ENCODE measurements around the gene AP1S2. TPM values are rescaled to one million over a fixed set of nuclear protein-coding genes. Genes with fewer than 3 reads are reported as not detected.
"Not testable (repeated sequence)": the region's sequence is repeated elsewhere in the genome, so short reads cannot be mapped to it uniquely, and the experiment has no call there.

The AP1S2 gene
- total RNA-seq, 2 donors from 2014 or later, result 133 to 220 TPM

- H3K27ac ChIP-seq (ENCODE audit: low read depth, low read length), result no peak overlapping the region
- H3K9me3 Mint-ChIP-seq, result peaks cover 22% of the 10 kb centered on the region
- H3K4me1 ChIP-seq (ENCODE audit: control insufficient read depth, insufficient read depth, low read length), result no peaks in the 10 kb centered on the region
- H3K36me3 ChIP-seq (ENCODE audit: control insufficient read depth, insufficient read depth, low read length), result no peaks in the 10 kb centered on the region
- H3K27me3 ChIP-seq (ENCODE audit: control insufficient read depth, insufficient read depth, low read length, poor library complexity, severe bottlenecking), result no peaks in the 10 kb centered on the region
- peaks cover 20% of the 10 kb centered on the region for H3K4me1 Mint-ChIP-seq
- H3K4me3 Mint-ChIP-seq, result no peak overlapping the region
- H3K9me3 ChIP-seq (ENCODE audit: control insufficient read depth, low read length), result no peaks in the 10 kb centered on the region
- WGBS, 2 experiments (ENCODE audit: insufficient coverage in 1 of 2, insufficient read length in 1 of 2), result 90 to 98% methylated on average over 2 to 3 of the region's 3 CpGs
- DNase-seq, result no peak
- no peak overlapping the region for H3K4me3 ChIP-seq (ENCODE audit: low read length)
- TF ChIP-seq CTCF (conservative IDR thresholded peaks at IDR 0.05), result no peak
- H3K27me3 Mint-ChIP-seq (ENCODE audit: insufficient read depth), result peaks cover 9% of the 10 kb centered on the region
- H3K9ac ChIP-seq (ENCODE audit: extremely low read depth, low read length, poor library complexity, severe bottlenecking), result no peak overlapping the region
- H3K36me3 Mint-ChIP-seq (ENCODE audit: low read depth), result peaks cover 6% of the 10 kb centered on the region
- no peak overlapping the region for H3K27ac Mint-ChIP-seq
Measured at GRCh38 chrX:15883540-15883863, 28.9 kb upstream of the AP1S2 start.

GRCh38 chrX:15882704-15883539, 28.3 kb upstream of the AP1S2 start:
- Mint-ChIP-seq H3K36me3 (ENCODE audit: low read depth) (peaks cover 6% of the 10 kb centered on the region), H3K27ac (no peak overlapping the region), H3K4me3 (no peak overlapping the region), H3K9me3 (peaks cover 28% of the 10 kb centered on the region), H3K4me1 (peaks cover 17% of the 10 kb centered on the region), H3K27me3 (ENCODE audit: insufficient read depth) (peaks cover 11% of the 10 kb centered on the region)
- no peaks in the 10 kb centered on the region for H3K4me1 ChIP-seq (ENCODE audit: control insufficient read depth, insufficient read depth, low read length)
- H3K9me3 ChIP-seq (ENCODE audit: control insufficient read depth, low read length), result no peaks in the 10 kb centered on the region
- no peak overlapping the region for H3K9ac ChIP-seq (ENCODE audit: extremely low read depth, low read length, poor library complexity, severe bottlenecking)
- no peak overlapping the region for H3K27ac ChIP-seq (ENCODE audit: low read depth, low read length)
- H3K36me3 ChIP-seq (ENCODE audit: control insufficient read depth, insufficient read depth, low read length), result no peaks in the 10 kb centered on the region
- H3K27me3 ChIP-seq (ENCODE audit: control insufficient read depth, insufficient read depth, low read length, poor library complexity, severe bottlenecking), result no peaks in the 10 kb centered on the region
- DNase-seq, result no peak
- H3K4me3 ChIP-seq (ENCODE audit: low read length), result no peak overlapping the region
- WGBS, 2 experiments (ENCODE audit: insufficient coverage in 1 of 2, insufficient read length in 1 of 2), result 69 to 87% methylated on average over 2 to 5 of the region's 5 CpGs
- no peak for TF ChIP-seq CTCF (conservative IDR thresholded peaks at IDR 0.05)

GRCh38 chrX:15881381-15881897, 26.8 kb upstream of the AP1S2 start:
- peaks cover 6% of the 10 kb centered on the region for H3K36me3 Mint-ChIP-seq (ENCODE audit: low read depth)
- H3K9me3 ChIP-seq (ENCODE audit: control insufficient read depth, low read length), result no peaks in the 10 kb centered on the region
- H3K27me3 ChIP-seq (ENCODE audit: control insufficient read depth, insufficient read depth, low read length, poor library complexity, severe bottlenecking), result no peaks in the 10 kb centered on the region
- H3K4me3 ChIP-seq (ENCODE audit: low read length), result no peak overlapping the region
- 83 to 90% methylated on average over 2 of the region's 2 CpGs for WGBS, 2 experiments (ENCODE audit: insufficient coverage in 1 of 2, insufficient read length in 1 of 2)
- no peaks in the 10 kb centered on the region for H3K4me1 ChIP-seq (ENCODE audit: control insufficient read depth, insufficient read depth, low read length)
- H3K27ac Mint-ChIP-seq, result no peak overlapping the region
- no peak for TF ChIP-seq CTCF (conservative IDR thresholded peaks at IDR 0.05)
- no peak for DNase-seq
- H3K36me3 ChIP-seq (ENCODE audit: control insufficient read depth, insufficient read depth, low read length), result no peaks in the 10 kb centered on the region
- peaks cover 30% of the 10 kb centered on the region for H3K9me3 Mint-ChIP-seq
- H3K27ac ChIP-seq (ENCODE audit: low read depth, low read length), result no peak overlapping the region
- H3K9ac ChIP-seq (ENCODE audit: extremely low read depth, low read length, poor library complexity, severe bottlenecking), result no peak overlapping the region
- H3K4me1 Mint-ChIP-seq, result peaks cover 12% of the 10 kb centered on the region
- no peak overlapping the region for H3K4me3 Mint-ChIP-seq
- H3K27me3 Mint-ChIP-seq (ENCODE audit: insufficient read depth), result peaks cover 11% of the 10 kb centered on the region

GRCh38 chrX:15877914-15878313, 23.3 kb upstream of the AP1S2 start:
- H3K4me1 ChIP-seq (ENCODE audit: control insufficient read depth, insufficient read depth, low read length); H3K4me3 ChIP-seq (ENCODE audit: low read length); DNase-seq; H3K36me3 ChIP-seq (ENCODE audit: control insufficient read depth, insufficient read depth, low read length); H3K4me3 Mint-ChIP-seq; H3K27ac ChIP-seq (ENCODE audit: low read depth, low read length); H3K36me3 Mint-ChIP-seq (ENCODE audit: low read depth); H3K27me3 ChIP-seq (ENCODE audit: control insufficient read depth, insufficient read depth, low read length, poor library complexity, severe bottlenecking); H3K9me3 ChIP-seq (ENCODE audit: control insufficient read depth, low read length); H3K9ac ChIP-seq (ENCODE audit: extremely low read depth, low read length, poor library complexity, severe bottlenecking); H3K27ac Mint-ChIP-seq: not testable (repeated sequence)
- Mint-ChIP-seq H3K4me1 (peaks cover 13% of the 10 kb centered on the region), H3K9me3 (peaks cover 30% of the 10 kb centered on the region), H3K27me3 (ENCODE audit: insufficient read depth) (peaks cover 14% of the 10 kb centered on the region)
- WGBS, 2 experiments (ENCODE audit: insufficient coverage in 1 of 2, insufficient read length in 1 of 2), result 88% methylated on average over 1 of the region's 1 CpG; no CpG with 5 or more reads in 1 of the 2 experiments

Measured in endodermal cell (in vitro differentiated cells).